AG09309 (cell line): ENCODE measurements around the gene CAPRIN1.
"Not testable (repeated sequence)": the region's sequence is repeated elsewhere in the genome, so short reads cannot be mapped to it uniquely, and the experiment has no call there.

ENCODE experiments used
- DNase-seq: peaks from one replicate; pipeline ENCODE4 v3.0.0-alpha.2; 2010; ENCODE audit warnings: low read depth
- H3K4me3 ChIP-seq: 2 replicates; pipeline ENCODE4 v1.5.1; 2011; ENCODE audit warnings: mild to moderate bottlenecking, low read depth, low read length, moderate library complexity; ENCODE audit not compliant: control insufficient read depth
- CTCF ChIP-seq: IDR thresholded peaks from 2 replicates; pipeline ENCODE4 v1.5.1; 2011; ENCODE audit warnings: mild to moderate bottlenecking, low read depth, low read length, inconsistent platforms; ENCODE audit not compliant: insufficient read depth, control insufficient read depth; ENCODE audit errors: missing control alignments

The CAPRIN1 gene

DNA sequence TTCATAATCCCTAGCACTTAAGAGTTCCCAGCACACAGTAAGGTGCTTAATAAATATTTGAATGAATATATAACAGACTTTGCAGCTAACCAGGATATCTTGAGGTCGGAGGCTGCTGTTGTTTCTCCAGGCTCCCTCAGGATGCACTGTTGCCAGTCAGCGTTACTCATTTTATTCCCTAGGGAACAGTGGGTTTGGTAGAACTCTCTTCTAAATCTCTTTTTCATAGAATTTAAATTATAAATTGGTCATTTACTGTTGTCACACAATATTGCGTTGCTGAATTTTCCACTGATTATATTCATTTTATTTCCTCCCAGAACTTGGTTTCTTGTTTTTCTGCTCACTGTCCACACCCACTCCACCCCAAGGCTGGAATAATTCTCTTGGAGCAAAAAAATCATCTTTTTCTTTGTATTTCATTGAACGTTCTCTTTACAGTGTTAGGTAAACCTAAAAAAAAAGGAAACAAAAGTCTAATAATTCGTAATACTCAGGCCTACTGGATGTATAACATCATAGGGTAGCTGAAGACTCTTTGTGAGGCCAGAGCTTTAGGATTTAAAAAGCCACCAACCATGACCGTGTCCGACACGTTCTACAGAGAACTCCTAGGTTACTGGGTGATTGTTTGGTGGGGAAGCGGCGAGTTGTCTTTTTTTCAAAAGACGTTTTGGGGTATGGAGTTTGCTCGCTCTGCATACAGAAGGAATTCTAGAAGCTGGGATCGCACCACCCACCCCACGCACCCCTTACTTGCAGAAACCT is 766 bp upstream of the CAPRIN1 start:
- TF ChIP-seq CTCF = no peak
- DNase-seq = no peak
- H3K4me3 ChIP-seq = peak overlapping the region; percentile 96

- H3K4me3 ChIP-seq = peak overlapping the region; percentile 96
- peak; percentile 39 for DNase-seq
- TF ChIP-seq CTCF = no peak
These were observed 591 bp downstream of the CAPRIN1 start for GRCh38 chr11:34052036-34052607.

- TF ChIP-seq CTCF = no peak
- DNase-seq = no peak
- H3K4me3 ChIP-seq = peak overlapping the region; percentile 96
These were observed 1.2 kb downstream of the CAPRIN1 start for GRCh38 chr11:34052608-34053160.

GRCh38 chr11:34053161-34053686 is 1.7 kb downstream of the CAPRIN1 start:
- peak overlapping the region; percentile 96 for H3K4me3 ChIP-seq
- TF ChIP-seq CTCF = no peak
- no peak for DNase-seq

GRCh38 chr11:34054351-34054750 is 2.8 kb downstream of the CAPRIN1 start:
- not testable (repeated sequence) for H3K4me3 ChIP-seq, DNase-seq

DNA sequence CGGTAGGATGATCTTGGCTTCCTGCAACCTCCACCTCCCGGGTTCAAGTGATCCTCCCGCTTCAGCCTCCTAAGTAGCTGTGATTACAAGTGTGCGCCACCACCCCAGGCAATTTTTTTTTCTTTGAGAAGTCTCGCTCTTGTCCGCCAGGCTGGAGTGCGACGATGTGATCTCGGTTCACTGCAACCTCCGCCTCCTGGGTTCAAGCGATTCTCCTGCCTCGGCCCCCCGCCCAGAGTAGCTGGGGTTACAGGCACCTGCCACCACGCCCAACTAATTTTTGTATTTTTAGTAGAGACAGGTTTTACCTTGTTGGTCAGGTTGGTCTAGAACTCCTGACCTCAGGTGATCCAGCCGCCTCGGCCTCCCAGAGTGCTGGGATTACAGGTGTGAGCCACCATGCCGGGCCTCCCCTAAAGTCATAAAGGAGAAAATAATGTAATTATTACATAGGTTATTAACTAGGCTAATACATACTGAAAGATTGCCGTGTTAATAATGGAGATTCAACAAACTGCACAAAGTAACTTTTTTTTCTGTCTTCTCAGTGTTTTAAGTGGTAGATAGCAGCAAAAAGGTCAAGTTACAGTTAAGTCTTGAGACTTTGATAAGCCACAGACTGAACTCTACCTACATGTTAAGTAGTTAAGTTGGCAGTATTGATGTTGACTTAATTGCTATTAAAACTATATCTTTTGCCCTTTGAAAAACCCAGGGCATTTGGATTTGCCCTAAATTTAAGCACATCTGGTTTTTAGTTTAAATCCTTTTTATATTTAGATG is 3.9 kb downstream of the CAPRIN1 start:
- no peak for TF ChIP-seq CTCF
- no peak for DNase-seq
- H3K4me3 ChIP-seq = no peak overlapping the region

DNA sequence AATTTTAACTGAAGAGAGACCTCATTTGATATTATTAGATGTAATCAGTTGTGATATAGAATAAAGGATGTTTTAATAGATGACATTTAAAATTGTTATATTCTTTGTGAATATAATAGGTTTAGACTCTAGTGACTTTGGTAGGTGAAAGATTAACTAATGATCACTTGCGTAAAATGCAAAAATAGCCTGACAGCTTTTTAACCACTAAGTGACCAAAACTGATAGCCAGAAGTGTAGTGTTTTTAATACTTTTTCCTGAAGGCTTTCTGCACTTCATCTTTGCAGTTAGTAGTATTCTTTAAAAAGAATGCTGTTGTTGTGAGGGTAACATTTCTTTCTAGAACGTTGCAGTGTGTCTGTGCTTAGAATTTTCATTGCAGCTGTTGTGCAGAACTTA is 5.1 kb downstream of the CAPRIN1 start:
- TF ChIP-seq CTCF = no peak
- no peak for DNase-seq
- H3K4me3 ChIP-seq = no peak overlapping the region
